Transverse colon (tissue), 4 donors: ENCODE measurements around the gene SEPTIN12. TPM values are rescaled to one million over a fixed set of nuclear protein-coding genes. Genes with fewer than 3 reads are reported as not detected.

Experiments used
- DNase-seq: peaks from one replicate; pipeline ENCODE4 v3.0.0-alpha.2; 2019
- H3K27ac ChIP-seq, 4 donors: fragments of 200-600 bp; sonication (generic); 2 replicates each; pipeline ENCODE4 v1.5.1; 2016 to 2018; ENCODE audit warnings: inconsistent platforms in 4 of 4
- H3K27me3 ChIP-seq: fragments of 200-600 bp; sonication (generic); 2 replicates; pipeline ENCODE4 v1.5.1; 2017; ENCODE audit warnings: inconsistent platforms
- H3K36me3 ChIP-seq, 4 donors: fragments of 200-600 bp; sonication (generic); 2 replicates each; pipeline ENCODE4 v1.5.1; 2017 to 2019; ENCODE audit warnings: inconsistent platforms in 4 of 4
- H3K4me1 ChIP-seq, 4 donors: fragments of 200-600 bp; sonication (generic); 2 replicates each; pipeline ENCODE4 v1.5.1; 2017 to 2020; ENCODE audit warnings: inconsistent platforms in 4 of 4
- H3K4me3 ChIP-seq, 4 donors: fragments of 200-600 bp; sonication (generic); 1 replicate in 1 of 4; 2 replicates in 3 of 4; pipeline versions ENCODE4 v1.5.1 to v1.6.1; 2017 to 2019; ENCODE audit warnings: inconsistent platforms in 4 of 4
- H3K9me3 ChIP-seq, 2 donors: fragments of 200-600 bp; sonication (generic); 2 replicates each; pipeline ENCODE4 v1.5.1; 2017 to 2019; ENCODE audit warnings: inconsistent platforms in 2 of 2
- EP300 ChIP-seq: sonication (generic); formaldehyde crosslinking; IDR thresholded peaks from one replicate; pipeline ENCODE4 v1.6.1; 2017; ENCODE audit warnings: antibody characterized with exemption, low read depth
- POLR2A ChIP-seq: fragments of 450-650 bp; IDR thresholded peaks from one replicate; pipeline ENCODE4 v1.6.1; 2016; ENCODE audit warnings: antibody characterized with exemption, mild to moderate bottlenecking, moderate library complexity
- POLR2AphosphoS5 ChIP-seq, 3 donors: sonication (generic); formaldehyde crosslinking; IDR thresholded peaks; one replicate each; pipeline ENCODE4 v1.6.1; 2016; ENCODE audit warnings: antibody characterized with exemption in 3 of 3
- WGBS, 2 donors: methylation state at CpG; one replicate each; pipeline ENCODE4 v1.1.5; 2018; ENCODE audit warnings: low coverage in 1 of 2; 5-methylcytosine and 5-hydroxymethylcytosine counted together
- in situ Hi-C, 4 donors: fragments of 200-750 bp; cut with MboI; loops; one replicate each; pipeline versions ENCODE4 v1.15.0 to v1.15.1; 2017; ENCODE audit warnings: low sequenced_read_pairs in 3 of 4, low pct_ligation_motif_present in 1 of 4, low pct_unique_long_range_greater_than_20kb in 1 of 4
- intact Hi-C: fragments of 100-400 bp; cut with DNase I; formaldehyde crosslinking; loops from one replicate; pipeline ENCODE4 v1.15.1; 2023; ENCODE audit warnings: low total_unique reads
- small RNA-seq, 4 donors: library from RNA; depleted of rRNA; stranded (forward); fragments of <200 nt; gene quantifications; one replicate each; pipeline ENCODE3, GENCODE V24; 2016
- total RNA-seq, 4 donors: library from RNA; depleted of rRNA; stranded (reverse); fragments of >200 nt; gene quantifications; one replicate each; pipeline ENCODE4 v1.1.0, GENCODE V29; 2016
- TF ChIP-seq, protein P1 (sequence below), 5 experiments: fragments of 200-600 bp in 3 of 5; fragments of 450-650 bp in 2 of 5; sonication (generic) in 3 of 5; IDR thresholded peaks; 1 replicate in 2 of 5; 2 replicates in 3 of 5; pipeline ENCODE4 v1.5.1; 2016 to 2017; ENCODE audit warnings: antibody characterized with exemption in 5 of 5, inconsistent platforms in 3 of 5, mild to moderate bottlenecking in 2 of 5, moderate library complexity in 1 of 5

The SEPTIN12 gene
- total RNA-seq, 4 donors from 2014 or later, result not detected

DNA sequence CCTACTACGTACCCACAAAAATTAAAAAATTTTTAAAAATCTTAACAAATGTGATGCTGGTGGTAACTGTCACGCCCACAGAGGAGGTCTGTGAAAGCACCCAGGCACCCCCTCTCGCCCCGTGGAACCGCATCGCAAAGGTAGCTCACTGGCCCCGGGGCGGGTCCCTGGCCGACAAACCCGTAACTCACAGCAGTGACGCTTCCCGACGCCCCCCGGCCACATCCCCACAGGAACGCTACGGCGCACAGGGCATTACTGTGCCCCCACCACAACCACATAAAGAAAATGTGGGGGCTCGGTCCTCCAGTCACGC lies 54.4 kb downstream of the SEPTIN12 start:
- in situ Hi-C loops, result no loop called here
- no peak for DNase-seq
- Histone ChIP-seq H3K36me3 (peaks cover 0 to 8% (median 0%) of the 10 kb centered on the region in 4 donors), H3K4me3 (peak overlapping the region; percentile 81 to 93 (median 90)), H3K27me3 (no peaks in the 10 kb centered on the region), H3K27ac (peak overlapping the region; percentile 83 to 95 (median 88)), H3K9me3 (no peaks in the 10 kb centered on the region), H3K4me1 (peaks cover 0 to 17% (median 9%) of the 10 kb centered on the region in 4 donors)
- intact Hi-C loops, result no loop called here
- WGBS, 2 donors, result 0 to 2% methylated on average over 1 to 19 of the region's 19 CpGs
- TF ChIP-seq, protein P1, sequence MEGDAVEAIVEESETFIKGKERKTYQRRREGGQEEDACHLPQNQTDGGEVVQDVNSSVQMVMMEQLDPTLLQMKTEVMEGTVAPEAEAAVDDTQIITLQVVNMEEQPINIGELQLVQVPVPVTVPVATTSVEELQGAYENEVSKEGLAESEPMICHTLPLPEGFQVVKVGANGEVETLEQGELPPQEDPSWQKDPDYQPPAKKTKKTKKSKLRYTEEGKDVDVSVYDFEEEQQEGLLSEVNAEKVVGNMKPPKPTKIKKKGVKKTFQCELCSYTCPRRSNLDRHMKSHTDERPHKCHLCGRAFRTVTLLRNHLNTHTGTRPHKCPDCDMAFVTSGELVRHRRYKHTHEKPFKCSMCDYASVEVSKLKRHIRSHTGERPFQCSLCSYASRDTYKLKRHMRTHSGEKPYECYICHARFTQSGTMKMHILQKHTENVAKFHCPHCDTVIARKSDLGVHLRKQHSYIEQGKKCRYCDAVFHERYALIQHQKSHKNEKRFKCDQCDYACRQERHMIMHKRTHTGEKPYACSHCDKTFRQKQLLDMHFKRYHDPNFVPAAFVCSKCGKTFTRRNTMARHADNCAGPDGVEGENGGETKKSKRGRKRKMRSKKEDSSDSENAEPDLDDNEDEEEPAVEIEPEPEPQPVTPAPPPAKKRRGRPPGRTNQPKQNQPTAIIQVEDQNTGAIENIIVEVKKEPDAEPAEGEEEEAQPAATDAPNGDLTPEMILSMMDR (IDR thresholded peaks at IDR 0.05), result no peak
- TF ChIP-seq POLR2AphosphoS5 (IDR thresholded peaks at IDR 0.05) (no peak), EP300 (no peak), POLR2A (no peak)

DNA sequence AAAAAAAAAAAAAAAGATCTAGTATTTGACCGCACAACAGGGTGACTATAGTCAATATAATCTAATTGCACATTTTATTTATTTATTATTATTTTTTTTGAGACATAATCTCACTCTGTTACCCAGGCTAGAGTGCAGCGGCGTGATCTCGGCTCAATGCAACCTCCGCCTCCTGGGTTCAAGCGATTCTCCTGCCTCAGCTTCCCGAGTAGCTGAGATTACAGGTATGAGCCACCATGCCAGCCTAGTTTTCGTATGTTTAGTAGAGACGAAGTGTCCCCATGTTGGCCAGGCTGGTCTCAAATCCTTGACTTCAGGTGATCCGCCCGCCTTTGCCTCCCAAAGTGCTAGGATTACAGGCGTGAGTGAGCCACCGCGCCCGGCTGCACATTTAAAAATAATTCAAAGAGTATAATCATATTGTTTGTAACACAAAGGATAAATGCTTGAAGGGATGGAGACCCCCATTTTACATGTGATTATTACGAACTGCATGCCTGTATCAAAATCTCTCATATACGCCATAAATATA lies 54.9 kb downstream of the SEPTIN12 start:
- Histone ChIP-seq H3K4me3 (peak overlapping the region; percentile 81 to 93 (median 90)), H3K27me3 (no peaks in the 10 kb centered on the region), H3K27ac (peak overlapping the region; percentile 83 to 95 (median 88)), H3K9me3 (no peaks in the 10 kb centered on the region), H3K36me3 (peaks cover 0 to 13% (median 2%) of the 10 kb centered on the region in 4 donors), H3K4me1 (peaks cover 0 to 17% (median 9%) of the 10 kb centered on the region in 4 donors)
- 43 to 44% methylated on average over 11 to 17 of the region's 17 CpGs for WGBS, 2 donors
- DNase-seq, result no peak
- TF ChIP-seq POLR2AphosphoS5 (IDR thresholded peaks at IDR 0.05), result no peak
- TF ChIP-seq, protein P1 (IDR thresholded peaks at IDR 0.05), result no peak
- no peak for TF ChIP-seq EP300
- in situ Hi-C loops (no loop called here), intact Hi-C loops (no loop called here)

DNA sequence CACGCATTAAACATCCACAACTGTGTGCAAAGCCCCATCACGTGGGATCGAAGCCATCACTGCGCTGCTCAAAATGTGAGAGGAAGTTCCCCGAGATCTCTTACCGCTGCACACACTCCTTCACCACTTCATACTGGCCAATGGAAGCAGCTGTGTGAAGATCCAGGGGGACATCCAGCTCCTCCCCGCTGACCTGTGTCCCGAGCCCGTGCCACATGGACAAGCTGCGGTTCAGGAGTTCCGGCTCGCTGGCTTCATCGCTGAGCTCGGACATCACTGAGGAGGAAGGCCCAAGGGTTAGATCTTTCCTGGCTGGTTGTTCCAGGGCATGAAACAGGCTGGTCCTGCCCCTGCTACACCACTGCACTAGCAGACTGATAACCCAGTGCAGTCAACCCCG lies 58.3 kb downstream of the SEPTIN12 start:
- in situ Hi-C loops, result no loop called here
- H3K36me3 ChIP-seq, result peaks cover 0 to 14% (median 3%) of the 10 kb centered on the region in 4 donors
- H3K9me3 ChIP-seq, result no peaks in the 10 kb centered on the region
- 92% methylated on average over 15 of the region's 15 CpGs; no CpG with 5 or more reads in 1 of the 2 donors for WGBS, 2 donors
- H3K27ac ChIP-seq, result no peak overlapping the region
- no peak for TF ChIP-seq POLR2AphosphoS5 (IDR thresholded peaks at IDR 0.05)
- DNase-seq, result no peak
- H3K4me1 ChIP-seq, result peaks cover 0 to 10% (median 3%) of the 10 kb centered on the region in 4 donors
- no peak overlapping the region for H3K4me3 ChIP-seq
- no peaks in the 10 kb centered on the region for H3K27me3 ChIP-seq
- intact Hi-C loops, result no loop called here

DNA sequence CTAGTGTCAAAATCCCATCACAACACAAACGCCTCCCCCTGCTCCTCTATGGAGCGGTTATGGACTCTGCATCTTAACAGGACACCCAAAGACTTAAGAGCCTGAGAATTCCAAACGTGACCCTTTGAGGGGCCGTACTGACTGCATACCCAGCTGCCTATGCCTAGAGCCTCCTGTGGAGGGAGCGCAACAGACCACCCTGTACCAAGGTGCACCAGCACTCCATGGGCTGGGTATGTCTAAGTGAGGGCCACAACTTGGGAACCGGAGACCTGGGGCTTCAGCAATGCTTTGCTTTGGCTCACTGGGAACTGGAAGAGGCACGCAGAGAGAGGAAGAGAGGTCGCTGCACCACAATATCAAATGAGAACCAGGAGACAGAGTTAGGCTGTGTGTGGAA lies 59.5 kb downstream of the SEPTIN12 start:
- TF ChIP-seq, protein P1 (IDR thresholded peaks at IDR 0.05), result no peak
- TF ChIP-seq POLR2AphosphoS5 (IDR thresholded peaks at IDR 0.05) (no peak), EP300 (no peak), POLR2A (no peak)
- DNase-seq, result no peak
- intact Hi-C loops (no loop called here), in situ Hi-C loops (no loop called here)
- peaks cover 0 to 19% (median 6%) of the 10 kb centered on the region in 4 donors for H3K36me3 ChIP-seq
- no peaks in the 10 kb centered on the region for H3K9me3 ChIP-seq
- whole genome bisulfite sequencing, 2 donors, result 90 to 93% methylated on average over 2 to 8 of the region's 8 CpGs
- peaks cover 0 to 10% (median 3%) of the 10 kb centered on the region in 4 donors for H3K4me1 ChIP-seq
- H3K27ac ChIP-seq, result no peak overlapping the region
- no peaks in the 10 kb centered on the region for H3K27me3 ChIP-seq
- no peak overlapping the region for H3K4me3 ChIP-seq

Small RNAs within 50 kb of the gene (small RNA-seq; reads per million reads assigned to genes)
- 0 reads per million in 4 donors for gene RF00017

Other genes starting within 250 kb of the SEPTIN12 start
- 10 to 100 TPM in 3 of 4 donors, 1 to 10 TPM in 1; 8.8 to 29.5 (median 19.0) TPM for gene CDIP1, start 249.6 kb downstream of the SEPTIN12 start, total RNA-seq
- not detected for gene C16orf96, start 232.0 kb downstream of the SEPTIN12 start, total RNA-seq
- 10 to 100 TPM in 2 of 4 donors, 1 to 10 TPM in 2; 8.6 to 18.0 (median 10.5) TPM for gene UBALD1, start 173.5 kb downstream of the SEPTIN12 start, total RNA-seq
- gene MGRN1, start 163.5 kb downstream of the SEPTIN12 start, total RNA-seq, result 100 to 1,000 TPM in 1 of 4 donors, 10 to 100 TPM in 3; 49.1 to 127 (median 79.5) TPM
- 10 to 100 TPM; 32.6 to 62.7 (median 54.3) TPM for gene NUDT16L1, start 94.8 kb downstream of the SEPTIN12 start, total RNA-seq
- gene ANKS3, start 54.1 kb downstream of the SEPTIN12 start, total RNA-seq, result 10 to 100 TPM; 14.9 to 38.4 (median 25.0) TPM
- 1 to 10 TPM in 1 of 4 donors, under 1 TPM in 2, not detected in 1; 0.55 to 2.9 (median 0.60) TPM for gene DNAAF8, start 53.8 kb downstream of the SEPTIN12 start, total RNA-seq
- gene ZNF500, start 21.2 kb downstream of the SEPTIN12 start, total RNA-seq, result 10 to 100 TPM in 3 of 4 donors, 1 to 10 TPM in 1; 9.7 to 31.2 (median 11.6) TPM
- gene SMIM22, start 7.0 kb upstream of the SEPTIN12 start, total RNA-seq, result 100 to 1,000 TPM in 3 of 4 donors, 10 to 100 TPM in 1; 88.0 to 450 (median 252) TPM
- 10 to 100 TPM; 28.1 to 75.2 (median 43.7) TPM for gene ROGDI, start 14.3 kb upstream of the SEPTIN12 start, total RNA-seq
- 10 to 100 TPM; 50.2 to 88.4 (median 74.0) TPM for gene GLYR1, start 58.9 kb upstream of the SEPTIN12 start, total RNA-seq
- gene UBN1, start 59.1 kb upstream of the SEPTIN12 start, total RNA-seq, result 10 to 100 TPM; 33.6 to 60.2 (median 53.0) TPM
- gene PPL, start 148.8 kb upstream of the SEPTIN12 start, total RNA-seq, result 10 to 100 TPM; 13.5 to 28.8 (median 22.8) TPM
- gene SEC14L5, start 170.0 kb upstream of the SEPTIN12 start, total RNA-seq, result 1 to 10 TPM in 1 of 4 donors, under 1 TPM in 3; 0.32 to 6.2 (median 0.53) TPM
- 100 to 1,000 TPM in 1 of 4 donors, 10 to 100 TPM in 3; 42.6 to 250 (median 72.7) TPM for gene NAGPA, start 245.6 kb upstream of the SEPTIN12 start, total RNA-seq